GM18873 (cell line): ENCODE measurements around the gene DLD.
"Not testable (repeated sequence)": the region's sequence is repeated elsewhere in the genome, so short reads cannot be mapped to it uniquely, and the experiment has no call there.

Experiments used
- ATAC-seq: cut with Tn5 transposase; IDR thresholded peaks from one replicate; pipeline ENCODE4 v1.9.1; 2021; ENCODE audit warnings: mild to moderate bottlenecking, moderate library complexity, moderate number of reproducible peaks; ENCODE audit not compliant: unreplicated experiment, low FRiP score

Gene DLD

DNA sequence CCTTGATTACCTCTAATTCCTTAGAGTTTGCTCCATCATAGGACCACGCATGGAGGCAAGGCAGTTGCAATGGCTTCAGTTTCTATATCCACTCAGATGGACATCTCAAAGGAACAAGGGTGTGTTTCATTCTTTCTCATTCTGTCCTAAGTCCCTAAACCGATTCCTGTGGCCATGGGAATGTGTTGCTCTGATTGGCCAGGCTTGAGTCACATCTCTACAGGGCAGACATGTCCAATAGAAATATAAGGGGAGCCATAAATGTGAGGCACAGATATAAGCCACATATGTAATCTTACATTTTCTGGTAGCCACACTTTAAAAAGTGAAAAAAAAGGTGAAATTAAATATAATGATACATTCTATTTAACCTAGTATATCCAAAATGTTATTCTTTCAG is 16.9 kb upstream of the DLD start:
- no peak for ATAC-seq

- ATAC-seq = peak; percentile 54
These were observed 16.2 kb upstream of the DLD start for GRCh38 chr7:107874605-107875446.

DNA sequence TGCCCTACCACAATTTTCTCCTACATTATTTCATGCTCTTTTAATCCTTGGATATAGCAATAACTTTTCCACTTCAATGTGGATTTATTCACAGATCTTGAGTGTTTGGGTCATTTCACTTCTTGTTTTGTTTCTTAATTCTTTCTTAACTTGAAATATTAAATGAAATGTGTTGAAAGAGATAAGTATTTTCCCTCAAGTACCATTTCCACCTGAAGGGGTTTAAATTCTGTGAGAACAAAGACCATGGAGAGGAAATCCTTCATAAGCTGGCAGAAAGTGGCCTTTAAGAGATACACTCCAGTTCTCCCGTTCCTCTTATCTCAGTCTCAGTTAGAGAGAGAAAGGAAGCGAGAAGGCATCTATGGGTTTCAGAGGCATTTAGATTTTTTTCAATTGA is 14.1 kb upstream of the DLD start:
- no peak for ATAC-seq

GRCh38 chr7:107877731-107878382 is 13.1 kb upstream of the DLD start:
- no peak for ATAC-seq

DNA sequence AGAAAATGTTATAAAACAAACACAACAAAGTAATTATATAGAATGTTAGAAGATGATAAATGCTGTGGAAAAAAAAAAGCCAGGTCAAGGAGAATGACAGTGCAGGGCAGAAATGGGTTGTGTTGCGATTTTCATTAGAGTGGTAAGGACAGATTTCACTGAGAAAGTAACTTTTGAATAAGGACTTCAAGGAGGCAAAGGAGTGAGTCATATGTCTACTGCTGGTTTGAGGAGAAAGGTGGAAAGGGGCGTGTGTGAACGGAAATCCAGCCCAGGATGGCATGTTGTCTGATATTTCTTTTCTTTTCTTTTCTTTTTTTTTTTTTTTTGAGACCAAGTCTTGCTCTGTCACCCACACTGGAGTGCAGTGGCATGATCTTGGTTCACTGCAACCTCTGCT is 12.3 kb upstream of the DLD start:
- no peak for ATAC-seq

- ATAC-seq = no peak
These were observed 11.5 kb upstream of the DLD start for GRCh38 chr7:107879400-107880035.

DNA sequence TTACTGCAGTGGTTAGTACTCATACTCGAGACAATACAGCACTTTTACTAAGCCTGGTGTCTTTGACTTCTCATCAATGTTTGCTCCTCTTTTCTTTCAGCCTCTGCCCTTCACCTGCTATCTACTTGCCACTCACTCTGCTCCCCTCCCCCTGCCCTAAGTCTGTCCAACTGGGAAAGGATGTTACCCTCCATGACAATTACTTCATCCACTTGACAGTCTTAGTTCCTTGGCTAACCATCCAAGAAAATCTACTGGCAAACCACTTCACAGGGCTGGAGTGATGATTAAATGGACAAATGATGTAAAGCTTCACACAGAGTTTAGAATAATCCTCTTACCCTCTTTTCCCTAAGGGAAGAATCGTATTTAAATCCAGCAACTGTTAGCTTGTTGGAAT is 8.2 kb upstream of the DLD start:
- ATAC-seq = no peak

DNA sequence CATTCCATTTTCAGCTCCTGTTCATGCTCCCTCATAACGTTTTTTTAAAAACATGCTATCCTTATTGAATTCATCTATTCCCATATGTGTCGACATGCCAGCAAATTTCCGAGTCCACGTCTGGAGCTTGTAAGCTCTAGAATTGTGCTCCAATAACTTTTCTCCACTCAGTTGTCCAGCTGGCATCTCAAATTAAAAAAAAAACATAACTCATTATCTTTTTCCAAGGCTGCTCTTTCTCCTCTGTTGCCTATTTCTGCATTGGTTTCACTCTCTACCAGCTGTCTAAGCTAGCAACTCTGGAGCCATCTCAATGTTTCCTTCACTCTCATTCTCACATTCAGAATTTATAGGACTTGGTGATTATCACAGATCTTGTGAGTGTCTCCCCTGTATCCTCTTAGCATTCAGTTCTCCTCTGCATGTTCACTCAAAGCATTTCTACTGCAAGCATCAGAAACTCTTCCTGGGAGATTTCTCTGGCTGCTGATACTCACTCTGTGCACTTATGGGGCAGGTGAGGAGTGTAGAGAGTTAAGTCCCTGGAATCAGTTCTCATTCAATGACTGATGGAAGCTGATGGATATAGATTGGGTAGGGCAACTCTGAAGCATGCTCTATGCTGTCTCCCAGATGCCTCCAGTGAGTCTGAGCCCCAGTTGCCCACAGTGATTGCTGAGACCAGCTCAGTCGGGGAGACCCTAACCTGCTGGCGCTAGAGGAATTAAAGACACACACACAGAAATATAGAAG is 6.7 kb upstream of the DLD start:
- no peak for ATAC-seq

- not testable (repeated sequence) for ATAC-seq
These were observed 3.2 kb upstream of the DLD start for GRCh38 chr7:107887827-107888226.

- no peak for ATAC-seq
These were observed 991 bp upstream of the DLD start for GRCh38 chr7:107889992-107890391.

- peak; percentile 4 for ATAC-seq
These were observed 456 bp upstream of the DLD start for GRCh38 chr7:107890493-107890961.

GRCh38 chr7:107891636-107892366 is 818 bp downstream of the DLD start:
- peak; percentile 13 for ATAC-seq

DNA sequence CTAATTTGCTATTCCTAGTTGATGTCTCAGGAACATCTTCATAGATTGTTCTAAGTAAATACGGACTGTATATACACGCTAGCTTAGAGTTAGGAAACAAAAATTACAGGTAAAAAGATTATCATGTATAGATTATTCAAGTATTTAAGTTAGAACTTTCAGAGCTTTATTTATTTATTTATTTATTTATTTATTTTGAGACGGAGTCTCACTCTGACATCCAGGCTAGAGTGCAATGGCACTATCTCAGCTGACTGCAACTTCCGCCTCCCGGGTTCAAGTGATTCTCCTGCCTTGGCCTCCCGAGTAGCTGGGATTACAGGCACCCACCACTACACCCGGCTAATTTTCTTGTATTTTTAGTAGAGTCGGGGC is 1.4 kb downstream of the DLD start:
- not testable (repeated sequence) for ATAC-seq

DNA sequence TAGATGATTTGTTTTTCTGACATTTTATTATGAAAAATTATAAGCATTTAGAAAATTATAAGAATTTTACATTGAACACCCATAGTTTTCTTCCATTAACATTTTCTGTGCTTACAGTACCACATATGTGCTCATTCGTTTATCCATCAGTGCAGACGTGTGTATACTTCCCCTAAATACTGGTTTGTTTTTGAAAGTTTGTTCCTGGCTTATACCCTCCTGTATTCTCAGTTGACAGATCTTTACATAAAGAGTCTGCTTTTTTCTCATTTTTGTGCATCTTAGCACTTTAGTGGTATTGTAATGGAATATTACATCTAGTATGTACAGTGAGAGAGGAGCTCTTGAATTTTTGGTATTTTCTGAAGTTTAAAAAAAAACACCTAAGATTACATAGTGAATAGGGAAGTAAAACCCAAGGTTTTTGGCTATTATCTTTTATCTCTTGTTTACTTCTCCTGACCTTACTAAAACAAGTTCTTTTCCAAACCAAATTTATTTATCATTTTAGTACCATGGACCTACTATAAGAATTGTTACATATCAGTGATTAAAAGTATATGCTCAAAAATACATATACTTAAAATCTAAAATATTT is 8.1 kb downstream of the DLD start:
- ATAC-seq = no peak

- no peak for ATAC-seq
These were observed 9.6 kb downstream of the DLD start for GRCh38 chr7:107900496-107901015.

GRCh38 chr7:107902381-107902780 is 11.4 kb downstream of the DLD start:
- no peak for ATAC-seq

GRCh38 chr7:107907790-107908189 is 16.8 kb downstream of the DLD start:
- no peak for ATAC-seq

DNA sequence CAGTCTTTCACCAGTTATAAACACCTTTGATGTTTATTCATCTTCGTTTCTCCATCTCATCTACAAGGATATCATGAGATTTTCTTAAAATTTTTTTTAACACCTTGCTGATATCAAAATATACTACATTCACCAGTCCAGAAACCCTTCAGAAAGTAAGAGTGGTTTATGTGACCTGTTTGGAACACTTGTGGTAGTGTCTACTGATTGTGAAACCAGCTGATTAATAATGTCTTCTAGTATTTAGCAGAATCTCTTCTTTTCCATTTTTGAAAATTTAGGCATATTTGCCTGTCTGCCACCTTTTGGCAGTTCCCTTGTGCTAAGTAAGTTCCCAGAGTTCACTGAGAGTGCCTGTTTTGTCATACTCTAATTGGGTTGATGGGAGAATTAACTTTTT is 18.5 kb downstream of the DLD start:
- no peak for ATAC-seq

GRCh38 chr7:107911981-107912380 is 21.0 kb downstream of the DLD start:
- no peak for ATAC-seq
